ENCODE results near the gene NEK11. TPM values are rescaled to one million over a fixed set of nuclear protein-coding genes. Genes with fewer than 3 reads are reported as not detected.
"Not testable (repeated sequence)": the region's sequence is repeated elsewhere in the genome, so short reads cannot be mapped to it uniquely, and the experiment has no call there.

The NEK11 gene
- total and polyA plus RNA-seq, 8 donors: 0.45 to 24.2 (median 2.3) TPM; not detected in 1

DNA sequence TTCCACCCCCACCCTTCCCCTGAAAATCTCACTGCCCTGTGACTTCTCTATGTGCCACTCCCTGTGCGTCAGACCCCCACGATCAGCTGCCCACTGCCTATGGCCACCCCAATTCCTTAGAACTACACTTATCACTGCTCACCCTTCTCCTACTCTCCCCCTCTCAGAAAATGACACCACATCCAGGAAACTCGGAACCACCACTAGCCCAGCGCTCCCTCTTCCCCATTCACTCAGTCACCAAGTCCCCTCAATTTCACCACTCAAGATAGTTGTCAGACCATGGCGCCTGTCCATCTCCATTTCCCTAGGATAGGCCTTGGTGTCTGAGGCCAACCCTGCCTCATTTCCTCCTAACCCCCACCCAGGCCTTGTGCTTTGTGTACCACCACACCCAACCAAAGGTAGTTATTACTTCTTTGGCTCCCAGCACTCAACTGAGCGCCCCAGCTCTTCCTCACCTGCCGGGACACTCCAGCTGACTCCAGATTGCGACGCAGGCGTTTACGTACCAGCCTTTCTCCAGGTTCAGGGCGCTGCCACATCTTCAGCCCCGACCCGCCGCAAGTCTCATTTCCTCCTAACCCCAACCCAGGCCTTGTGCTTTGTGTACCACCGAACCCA is 354.3 kb downstream of the NEK11 start:
- Histone ChIP-seq H3K27ac (peak overlapping the region; percentile 90 to 98 (median 92)), H3K36me3 (peaks cover 11 to 33% (median 27%) of the 10 kb centered on the region in 4 donors), H3K4me1 (peaks cover 23 to 64% (median 51%) of the 10 kb centered on the region in 4 donors), H3K4me3 (peak overlapping the region; percentile 84 to 95 (median 90))
- 5 to 12% (median 9%) methylated on average over 16 of the region's 16 CpGs for WGBS, 5 donors
- peak in 1 of 3 donors; percentile 31 for TF ChIP-seq POLR2AphosphoS5 (IDR thresholded peaks at IDR 0.05)
- peak in 2 of 4 donors; percentile 57 to 81 for TF ChIP-seq POLR2A (IDR thresholded peaks at IDR 0.05)
- intact Hi-C loops (cut with DNase I; ENCODE audit: low total_unique reads); DNase-seq; H3K27me3 ChIP-seq; H3K9me3 ChIP-seq: not testable (repeated sequence)

DNA sequence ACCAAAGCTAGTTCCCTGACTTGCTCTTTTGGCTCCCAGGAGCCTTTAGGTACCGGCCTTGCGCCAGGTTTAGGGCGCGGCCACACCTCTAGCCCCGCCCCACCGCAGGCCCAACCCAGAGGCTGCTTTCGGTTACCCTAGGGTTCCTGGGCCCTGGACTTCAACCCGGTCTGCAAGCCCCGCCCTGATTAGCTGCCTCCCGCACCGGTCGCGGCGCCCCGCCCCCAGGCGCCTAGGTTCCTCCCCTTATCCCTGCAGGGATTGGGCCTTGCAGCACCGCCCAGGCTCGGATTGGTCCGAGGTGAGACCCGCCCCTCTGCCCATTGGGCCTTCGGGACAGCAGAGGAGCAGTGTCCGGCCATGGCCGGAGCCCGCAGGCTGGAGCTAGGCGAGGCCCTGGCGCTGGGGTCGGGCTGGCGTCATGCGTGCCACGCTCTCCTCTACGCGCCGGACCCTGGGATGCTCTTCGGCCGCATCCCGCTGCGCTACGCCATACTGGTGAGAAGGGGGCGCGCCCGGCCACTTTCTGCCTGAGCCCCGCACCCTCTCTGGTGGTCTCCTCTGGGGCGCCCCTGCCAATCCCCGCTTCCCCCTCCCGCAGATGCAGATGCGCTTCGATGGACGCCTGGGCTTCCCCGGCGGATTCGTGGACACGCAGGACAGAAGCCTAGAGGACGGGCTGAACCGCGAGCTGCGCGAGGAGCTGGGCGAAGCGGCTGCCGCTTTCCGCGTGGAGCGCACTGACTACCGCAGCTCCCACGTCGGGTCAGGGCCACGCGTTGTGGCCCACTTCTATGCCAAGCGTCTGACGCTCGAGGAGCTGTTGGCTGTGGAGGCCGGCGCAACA is 355.0 kb downstream of the NEK11 start, which contains the start of gene NUDT16:
Gene NUDT16, plus strand, starts transcription at position 330 of the 847 bp plus-strand sequence. Its CDS starts 31 bp downstream, at position 361.
- Histone ChIP-seq H3K27me3 (no peaks in the 10 kb centered on the region), H3K27ac (peak within 1 kb of the TSS; percentile 90 to 98 (median 92)), H3K9me3 (no peaks in the 10 kb centered on the region), H3K4me3 (peak within 1 kb of the TSS; percentile 84 to 95 (median 90)), H3K36me3 (peaks cover 11 to 26% (median 25%) of the 10 kb centered on the region in 4 donors), H3K4me1 (peaks cover 31 to 71% (median 58%) of the 10 kb centered on the region in 4 donors)
- peak; percentile 100 for DNase-seq
- 0 to 1% (median 1%) methylated on average over 12 to 73 of the region's 73 CpGs for WGBS, 5 donors
- TF ChIP-seq POLR2AphosphoS5 (IDR thresholded peaks at IDR 0.05) (peak; percentile 89 to 93 (median 92)), EP300 (IDR thresholded peaks at IDR 0.05) (no peak), POLR2A (IDR thresholded peaks at IDR 0.05) (peak in 2 of 4 donors; percentile 78 to 94)
- TF ChIP-seq, protein P1, sequence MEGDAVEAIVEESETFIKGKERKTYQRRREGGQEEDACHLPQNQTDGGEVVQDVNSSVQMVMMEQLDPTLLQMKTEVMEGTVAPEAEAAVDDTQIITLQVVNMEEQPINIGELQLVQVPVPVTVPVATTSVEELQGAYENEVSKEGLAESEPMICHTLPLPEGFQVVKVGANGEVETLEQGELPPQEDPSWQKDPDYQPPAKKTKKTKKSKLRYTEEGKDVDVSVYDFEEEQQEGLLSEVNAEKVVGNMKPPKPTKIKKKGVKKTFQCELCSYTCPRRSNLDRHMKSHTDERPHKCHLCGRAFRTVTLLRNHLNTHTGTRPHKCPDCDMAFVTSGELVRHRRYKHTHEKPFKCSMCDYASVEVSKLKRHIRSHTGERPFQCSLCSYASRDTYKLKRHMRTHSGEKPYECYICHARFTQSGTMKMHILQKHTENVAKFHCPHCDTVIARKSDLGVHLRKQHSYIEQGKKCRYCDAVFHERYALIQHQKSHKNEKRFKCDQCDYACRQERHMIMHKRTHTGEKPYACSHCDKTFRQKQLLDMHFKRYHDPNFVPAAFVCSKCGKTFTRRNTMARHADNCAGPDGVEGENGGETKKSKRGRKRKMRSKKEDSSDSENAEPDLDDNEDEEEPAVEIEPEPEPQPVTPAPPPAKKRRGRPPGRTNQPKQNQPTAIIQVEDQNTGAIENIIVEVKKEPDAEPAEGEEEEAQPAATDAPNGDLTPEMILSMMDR (IDR thresholded peaks at IDR 0.05): no peak
- intact Hi-C loops (cut with DNase I; ENCODE audit: low total_unique reads): no loop called here

DNA sequence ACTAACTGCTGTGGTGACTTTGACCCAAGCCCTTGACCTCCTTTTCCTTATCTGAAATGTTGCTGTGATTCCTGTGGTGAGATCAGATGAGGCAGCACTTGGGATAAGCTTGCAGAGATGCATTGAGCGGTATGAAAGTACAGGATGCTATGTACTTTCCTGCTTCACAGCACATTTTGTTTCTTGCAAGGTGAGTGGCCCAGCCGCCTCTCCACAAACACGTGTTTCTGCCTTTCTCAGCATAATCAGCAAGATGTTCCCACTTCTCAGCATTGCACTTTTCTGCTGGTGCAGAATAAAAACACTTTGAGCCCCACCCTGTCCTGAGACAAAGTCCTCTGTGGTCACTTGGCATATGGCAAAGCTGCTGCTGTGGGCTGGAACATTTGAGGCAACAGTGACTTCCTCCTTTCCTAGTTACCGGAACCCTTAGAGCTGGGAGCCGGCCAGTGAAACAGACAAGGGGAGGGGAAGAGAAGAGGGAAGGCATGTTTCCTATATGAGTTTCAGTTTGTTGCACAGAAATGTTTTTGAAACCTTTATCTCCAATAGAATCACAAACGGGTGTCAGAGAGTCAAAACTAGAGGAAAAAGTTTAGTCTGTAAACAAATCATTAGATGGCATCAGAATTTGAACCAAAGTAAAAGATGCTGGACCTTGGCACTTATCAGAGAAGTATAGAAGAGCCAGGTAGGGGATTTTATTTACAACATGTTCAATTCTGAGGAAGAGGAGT is 359.9 kb downstream of the NEK11 start:
- peaks cover 32 to 54% (median 42%) of the 10 kb centered on the region in 4 donors for H3K4me1 ChIP-seq
- H3K36me3 ChIP-seq: peaks cover 11 to 26% (median 25%) of the 10 kb centered on the region in 4 donors
- DNase-seq: peak; percentile 62 to 69
- H3K27ac ChIP-seq: peak overlapping the region in 4 of 5 donors; percentile 55 to 74 (median 66)
- 27 to 37% (median 30%) methylated on average over 6 of the region's 6 CpGs for WGBS, 5 donors
- TF ChIP-seq POLR2AphosphoS5 (IDR thresholded peaks at IDR 0.05): peak in 2 of 3 donors; percentile 45 to 64
- TF ChIP-seq EP300 (IDR thresholded peaks at IDR 0.05): no peak
- no peak for TF ChIP-seq POLR2A (IDR thresholded peaks at IDR 0.05)
- TF ChIP-seq, protein P1 (IDR thresholded peaks at IDR 0.05): no peak
- no peaks in the 10 kb centered on the region for H3K27me3 ChIP-seq
- no peaks in the 10 kb centered on the region for H3K9me3 ChIP-seq
- no peak overlapping the region for H3K4me3 ChIP-seq
- intact Hi-C loops (cut with DNase I; ENCODE audit: low total_unique reads): no loop called here

DNA sequence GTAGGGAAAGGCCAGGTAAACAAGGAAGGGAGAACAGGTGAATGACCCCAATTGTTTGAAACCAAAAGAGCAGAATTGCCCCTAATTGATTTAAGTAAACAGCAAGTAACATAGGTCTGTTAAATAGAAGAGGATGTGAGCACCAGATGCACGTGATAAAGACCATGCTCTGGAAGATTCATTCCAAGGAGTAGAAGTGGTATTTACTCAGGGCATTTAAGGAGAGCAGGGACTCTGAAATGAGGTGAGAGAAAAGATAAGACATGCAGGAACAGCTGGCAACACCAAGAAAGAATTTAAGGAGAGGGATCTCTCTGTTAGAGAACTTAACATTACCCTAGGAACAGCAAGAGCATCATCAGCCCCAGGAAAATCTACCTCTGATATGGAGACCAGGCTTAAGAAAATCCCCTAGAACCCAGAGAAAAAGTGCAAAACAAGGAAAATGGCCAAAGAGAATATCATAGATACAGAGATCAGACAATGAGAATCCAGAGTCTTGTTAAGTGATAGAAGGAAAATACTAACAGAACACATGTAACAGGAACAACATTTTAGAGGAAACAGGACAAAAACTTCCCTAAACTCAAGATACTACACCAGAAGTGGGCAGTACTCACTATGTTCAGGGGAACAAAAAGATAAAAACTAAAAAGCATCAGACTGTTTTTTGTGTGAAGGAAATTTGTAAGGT is 361.3 kb downstream of the NEK11 start:
- Histone ChIP-seq H3K4me1 (peaks cover 25 to 43% (median 32%) of the 10 kb centered on the region in 4 donors), H3K36me3 (peaks cover 11 to 26% (median 25%) of the 10 kb centered on the region in 4 donors), H3K4me3 (no peak overlapping the region), H3K27me3 (no peaks in the 10 kb centered on the region), H3K27ac (peak overlapping the region in 3 of 5 donors; percentile 55 to 74 (median 73)), H3K9me3 (no peaks in the 10 kb centered on the region)
- TF ChIP-seq POLR2AphosphoS5 (IDR thresholded peaks at IDR 0.05) (no peak), EP300 (IDR thresholded peaks at IDR 0.05) (no peak)
- DNase-seq: no peak
- intact Hi-C loops (cut with DNase I; ENCODE audit: low total_unique reads): no loop called here
- 35 to 56% (median 41%) methylated on average over 1 of the region's 1 CpG for WGBS, 5 donors
